Natural killer cell (primary cell): ENCODE data around the gene TRMO. TPM values are rescaled to one million over a fixed set of nuclear protein-coding genes. Genes with fewer than 3 reads are reported as not detected.

Experiments used
- ATAC-seq, 3 donors: fragments of 150-1000 bp in 2 of 3; fragments of 200-7000 bp in 1 of 3; cut with Tn5 transposase; 1 replicate in 1 of 3; 2 replicates in 2 of 3; pipeline ENCODE4 v1.10.0; 2021; ENCODE audit warnings: mild to moderate bottlenecking in 2 of 3, moderate library complexity in 2 of 3
- DNase-seq, 2 donors: peaks; one replicate each; pipeline versions ENCODE4 v3.0.0 to v3.0.0-alpha.2; 2013 to 2021; ENCODE audit warnings: mixed read lengths in 1 of 2
- H3K27ac ChIP-seq: one replicate; pipeline ENCODE4 v1.5.1; 2013; ENCODE audit warnings: mild to moderate bottlenecking, low read length
- H3K27me3 ChIP-seq: one replicate; pipeline ENCODE4 v1.6.1; 2013; ENCODE audit warnings: low read length; ENCODE audit not compliant: control insufficient read depth, insufficient read depth
- H3K36me3 ChIP-seq: one replicate; pipeline ENCODE4 v1.6.1; 2013; ENCODE audit warnings: low read length; ENCODE audit not compliant: control insufficient read depth, insufficient read depth
- H3K4me1 ChIP-seq: one replicate; pipeline ENCODE4 v1.6.1; 2013; ENCODE audit warnings: low read length; ENCODE audit not compliant: control insufficient read depth, insufficient read depth
- H3K4me3 ChIP-seq: one replicate; pipeline ENCODE4 v1.5.1; 2013; ENCODE audit warnings: low read length
- H3K9me3 ChIP-seq: one replicate; pipeline ENCODE4 v1.6.1; 2013; ENCODE audit warnings: low read length; ENCODE audit not compliant: control insufficient read depth, insufficient read depth
- H3K27ac Mint-ChIP-seq, 2 donors: one replicate each; pipeline ENCODE4 v1.8.0; 2022; ENCODE audit warnings: mild to moderate bottlenecking in 2 of 2, mixed read lengths in 2 of 2, moderate library complexity in 1 of 2
- H3K27me3 Mint-ChIP-seq, 2 donors: one replicate each; pipeline ENCODE4 v1.8.0; 2022; ENCODE audit warnings: low read depth in 2 of 2, mixed read lengths in 2 of 2
- H3K36me3 Mint-ChIP-seq: one replicate; pipeline ENCODE4 v1.8.0; 2022; ENCODE audit warnings: mixed read lengths
- H3K4me1 Mint-ChIP-seq, 2 donors: one replicate each; pipeline ENCODE4 v1.8.0; 2022; ENCODE audit warnings: mixed read lengths in 2 of 2
- H3K4me3 Mint-ChIP-seq: one replicate; pipeline ENCODE4 v1.8.0; 2022; ENCODE audit warnings: mild to moderate bottlenecking, moderate library complexity, mixed read lengths
- H3K9me3 Mint-ChIP-seq, 2 donors: one replicate each; pipeline ENCODE4 v1.8.0; 2022; ENCODE audit warnings: mixed read lengths in 2 of 2
- WGBS: methylation state at CpG from one replicate; pipeline ENCODE4 v1.1.7; 2013; ENCODE audit warnings: missing lambda C conversion rate; ENCODE audit not compliant: insufficient coverage; 5-methylcytosine and 5-hydroxymethylcytosine counted together
- intact Hi-C: fragments of 100-400 bp; cut with micrococcal nuclease; formaldehyde crosslinking; loops from one replicate; pipeline ENCODE4 v1.14.2; 2022
- total RNA-seq, 4 donors: library from RNA; stranded (reverse); fragments of 120-200 nt in 1 of 4; gene quantifications; one replicate each; pipeline versions ENCODE4 v1.2.3 to v1.2.4, GENCODE V29; 2013 to 2022
- TF ChIP-seq, protein P1 (sequence below): fragments of 200-600 bp; IDR thresholded peaks from one replicate; pipeline ENCODE4 v1.8.0; 2022; ENCODE audit warnings: antibody characterized with exemption

The TRMO gene
- total RNA-seq, 3 donors from 2014 or later (not counting 1 experiment from before 2014, with no cell fraction given): 26.6 to 35.1 (median 31.2) TPM

DNA sequence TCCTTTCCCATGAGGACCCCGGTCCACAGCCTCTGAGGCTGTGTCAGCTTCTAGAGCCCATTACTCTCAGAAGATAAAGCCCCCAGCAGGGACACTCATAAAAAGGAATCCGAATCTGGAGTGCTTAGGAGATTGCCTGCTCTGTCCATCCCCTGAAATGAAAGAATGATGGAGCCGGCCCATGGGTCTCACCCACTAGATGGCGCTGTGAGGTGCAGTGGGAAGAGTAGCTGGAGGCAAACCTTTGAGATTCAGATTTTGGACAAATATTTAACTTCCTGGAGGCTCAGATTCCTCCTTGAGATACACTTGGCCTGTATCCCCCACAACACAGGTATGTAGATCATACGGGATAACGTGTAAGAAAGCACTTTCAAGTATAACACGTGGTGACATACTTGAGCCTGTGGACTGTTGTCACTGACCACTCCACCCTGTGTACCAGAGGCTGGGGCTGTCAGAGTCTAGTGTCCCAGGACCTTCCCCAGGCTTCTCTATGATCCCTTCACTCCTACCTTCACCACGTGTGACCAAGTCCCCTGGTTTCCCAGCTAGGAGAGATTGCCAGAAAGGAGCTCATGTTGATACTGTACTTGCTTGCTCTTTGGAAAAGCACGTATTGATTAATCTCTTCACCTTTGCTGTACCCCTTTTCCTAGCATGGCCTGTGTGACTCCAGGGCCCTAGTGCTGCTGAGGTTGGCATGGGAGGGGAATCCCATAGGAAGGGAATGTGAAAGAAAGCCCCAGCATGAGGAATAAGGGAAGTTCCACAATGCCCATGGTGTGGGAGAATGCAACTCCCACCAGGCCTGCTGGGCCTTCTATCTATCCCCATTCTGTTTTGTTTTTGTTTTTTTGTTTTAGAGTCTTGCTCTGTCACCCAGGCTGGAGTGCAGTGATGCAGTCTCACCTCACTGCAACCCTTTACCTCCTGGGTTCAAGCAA lies 32.1 kb downstream of the TRMO start:
- ATAC-seq: peak; percentile 52 to 71 (median 64)
- Histone ChIP-seq H3K4me3 (no peak overlapping the region), H3K9me3 (no peaks in the 10 kb centered on the region), H3K27ac (no peak overlapping the region), H3K4me1 (no peaks in the 10 kb centered on the region), H3K27me3 (no peaks in the 10 kb centered on the region), H3K36me3 (peaks cover 2% of the 10 kb centered on the region)
- H3K36me3 Mint-ChIP-seq: no peaks in the 10 kb centered on the region
- no peaks in the 10 kb centered on the region for H3K27me3 Mint-ChIP-seq
- TF ChIP-seq, protein P1, sequence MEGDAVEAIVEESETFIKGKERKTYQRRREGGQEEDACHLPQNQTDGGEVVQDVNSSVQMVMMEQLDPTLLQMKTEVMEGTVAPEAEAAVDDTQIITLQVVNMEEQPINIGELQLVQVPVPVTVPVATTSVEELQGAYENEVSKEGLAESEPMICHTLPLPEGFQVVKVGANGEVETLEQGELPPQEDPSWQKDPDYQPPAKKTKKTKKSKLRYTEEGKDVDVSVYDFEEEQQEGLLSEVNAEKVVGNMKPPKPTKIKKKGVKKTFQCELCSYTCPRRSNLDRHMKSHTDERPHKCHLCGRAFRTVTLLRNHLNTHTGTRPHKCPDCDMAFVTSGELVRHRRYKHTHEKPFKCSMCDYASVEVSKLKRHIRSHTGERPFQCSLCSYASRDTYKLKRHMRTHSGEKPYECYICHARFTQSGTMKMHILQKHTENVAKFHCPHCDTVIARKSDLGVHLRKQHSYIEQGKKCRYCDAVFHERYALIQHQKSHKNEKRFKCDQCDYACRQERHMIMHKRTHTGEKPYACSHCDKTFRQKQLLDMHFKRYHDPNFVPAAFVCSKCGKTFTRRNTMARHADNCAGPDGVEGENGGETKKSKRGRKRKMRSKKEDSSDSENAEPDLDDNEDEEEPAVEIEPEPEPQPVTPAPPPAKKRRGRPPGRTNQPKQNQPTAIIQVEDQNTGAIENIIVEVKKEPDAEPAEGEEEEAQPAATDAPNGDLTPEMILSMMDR: peak; percentile 75
- DNase-seq: peak; percentile 43 to 82
- H3K4me3 Mint-ChIP-seq: no peak overlapping the region
- intact Hi-C loops: no loop called here
- H3K4me1 Mint-ChIP-seq: no peaks in the 10 kb centered on the region
- WGBS: 66% methylated on average over 8 of the region's 9 CpGs
- H3K27ac Mint-ChIP-seq: no peak overlapping the region
- no peaks in the 10 kb centered on the region for H3K9me3 Mint-ChIP-seq

DNA sequence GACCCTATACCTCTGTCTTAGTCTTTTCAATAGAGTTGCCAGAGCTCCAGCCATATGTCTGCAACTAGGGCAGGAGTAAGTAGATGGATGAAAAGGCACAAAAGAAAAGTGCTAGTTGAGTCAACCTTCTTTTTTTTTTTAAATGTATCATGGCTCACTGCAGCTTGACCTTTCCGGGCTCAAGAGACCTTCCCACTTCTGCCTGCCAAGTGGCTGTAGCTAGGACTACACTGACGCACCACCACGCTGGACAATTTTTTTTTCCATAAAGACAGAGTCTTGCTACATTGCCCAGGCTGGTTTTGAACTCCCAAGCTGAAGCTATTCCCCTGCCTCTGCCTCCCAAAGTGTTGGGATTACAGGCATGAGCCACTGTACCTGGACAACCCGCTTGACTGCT lies 42.0 kb downstream of the TRMO start:
- 93% methylated on average over 4 of the region's 4 CpGs for WGBS
- H3K4me1 Mint-ChIP-seq: no peaks in the 10 kb centered on the region
- intact Hi-C loops: no loop called here

DNA sequence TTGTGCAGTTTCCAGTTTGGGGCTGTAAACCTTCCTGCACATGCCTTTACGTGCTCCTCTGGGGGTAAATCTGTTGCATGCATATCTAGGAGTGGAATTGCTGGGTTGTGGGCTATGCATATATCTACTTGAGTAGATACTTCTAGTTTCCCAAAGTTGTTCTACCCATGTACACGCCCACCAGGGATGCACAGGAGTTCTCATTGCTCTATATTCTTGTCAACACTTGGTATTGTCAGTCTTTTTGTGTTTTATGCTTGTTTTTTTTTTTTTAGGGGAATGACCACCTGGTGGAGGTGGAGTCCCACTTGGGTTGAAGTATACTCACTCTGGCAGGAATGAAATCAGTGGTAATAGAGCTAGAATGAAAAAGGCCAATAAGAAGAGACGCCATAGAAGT lies 46.2 kb downstream of the TRMO start:
- H3K27ac ChIP-seq: no peak overlapping the region
- no peak overlapping the region for H3K4me3 Mint-ChIP-seq
- DNase-seq (no peak), ATAC-seq (no peak)
- no peaks in the 10 kb centered on the region for H3K9me3 ChIP-seq
- no peaks in the 10 kb centered on the region for H3K4me1 ChIP-seq
- intact Hi-C loops: no loop called here
- H3K36me3 Mint-ChIP-seq: no peaks in the 10 kb centered on the region
- no peaks in the 10 kb centered on the region for H3K9me3 Mint-ChIP-seq
- WGBS: 88% methylated on average over 2 of the region's 3 CpGs
- H3K4me1 Mint-ChIP-seq: no peaks in the 10 kb centered on the region
- H3K36me3 ChIP-seq: no peaks in the 10 kb centered on the region
- TF ChIP-seq, protein P1: no peak
- no peak overlapping the region for H3K27ac Mint-ChIP-seq
- H3K4me3 ChIP-seq: no peak overlapping the region
- peaks cover 0 to 12% of the 10 kb centered on the region in 2 donors for H3K27me3 Mint-ChIP-seq
- H3K27me3 ChIP-seq: no peaks in the 10 kb centered on the region

More for the DNA sequence above, 42.0 kb downstream of the TRMO start:
- Mint-ChIP-seq H3K27me3 (peaks cover 7 to 15% of the 10 kb centered on the region in 2 donors), H3K4me3 (no peak overlapping the region), H3K27ac (no peak overlapping the region), H3K36me3 (no peaks in the 10 kb centered on the region), H3K9me3 (no peaks in the 10 kb centered on the region)
- H3K27me3 ChIP-seq: no peaks in the 10 kb centered on the region
- no peaks in the 10 kb centered on the region for H3K4me1 ChIP-seq
- H3K9me3 ChIP-seq: no peaks in the 10 kb centered on the region
- no peaks in the 10 kb centered on the region for H3K36me3 ChIP-seq
- no peak for DNase-seq
- H3K4me3 ChIP-seq: no peak overlapping the region
- ATAC-seq: no peak
- TF ChIP-seq, protein P1: no peak
- no peak overlapping the region for H3K27ac ChIP-seq
